ENCODE results near the gene DHDH.

- TF ChIP-seq EP300 (IDR thresholded peaks at IDR 0.05) (no peak), POLR2A (IDR thresholded peaks at IDR 0.05; ENCODE audit: low read depth) (no peak), CTCF (IDR thresholded peaks at IDR 0.05) (no peak)
Observed at GRCh38 chr19:48947258-48947542, 13.7 kb downstream of the DHDH start.

Data from esophagus muscularis mucosa (tissue), 4 donors.